NT2/D1 (cell line): Measurements from ENCODE around the gene NDUFAF3.

Experiments used
- SUZ12 ChIP-seq: IDR thresholded peaks from 2 replicates; pipeline ENCODE4 v1.6.1; 2011; ENCODE audit not compliant: insufficient read length, insufficient read depth; ENCODE audit errors: extremely low read depth
- YY1 ChIP-seq: IDR thresholded peaks from 2 replicates; pipeline ENCODE4 v1.6.1; 2011; ENCODE audit not compliant: insufficient read length, insufficient read depth
- ZNF274 ChIP-seq: IDR thresholded peaks from 2 replicates; pipeline ENCODE4 v1.6.1; 2011; ENCODE audit warnings: mild to moderate bottlenecking, low read depth, low read length

- TF ChIP-seq YY1 (no peak), ZNF274 (no peak), SUZ12 (no peak)
Measured at GRCh38 chr3:48997102-48997635, 24.8 kb upstream of the NDUFAF3 start.
